Mesenchymal stem cell (in vitro differentiated cells and primary cell): ENCODE data around the gene ZKSCAN7.
A peak's percentile ranks its signal among the peaks of the same experiment; 100 is the strongest.

Experiments used
- DNase-seq: peaks from one replicate; pipeline ENCODE4 v3.0.0-alpha.2; 2013
- H2AFZ ChIP-seq: one replicate; pipeline ENCODE4 v1.6.1; 2013; ENCODE audit warnings: low read depth, mild to moderate bottlenecking, control low read depth, inconsistent platforms, low read length, moderate library complexity
- H2AK5ac ChIP-seq: 2 replicates; pipeline ENCODE4 v1.6.1; 2013; ENCODE audit warnings: low read length, moderate library complexity, mild to moderate bottlenecking, inconsistent platforms; ENCODE audit not compliant: severe bottlenecking
- H2BK120ac ChIP-seq: one replicate; pipeline ENCODE4 v1.6.1; 2013; ENCODE audit warnings: low read depth, mild to moderate bottlenecking, inconsistent platforms, low read length, moderate library complexity
- H2BK12ac ChIP-seq, 2 experiments: one replicate each; pipeline ENCODE4 v1.6.1; 2013; ENCODE audit warnings: inconsistent platforms in 2 of 2, low read length in 2 of 2, mild to moderate bottlenecking in 2 of 2, moderate library complexity in 2 of 2, control low read depth in 1 of 2
- H2BK15ac ChIP-seq: one replicate; pipeline ENCODE4 v1.6.1; 2013; ENCODE audit warnings: mild to moderate bottlenecking, low read depth, inconsistent platforms; ENCODE audit not compliant: poor library complexity, severe bottlenecking
- H2BK5ac ChIP-seq: 2 replicates; pipeline ENCODE4 v1.6.1; 2013; ENCODE audit warnings: low read depth, mild to moderate bottlenecking, low read length, control low read depth, inconsistent platforms; ENCODE audit not compliant: poor library complexity, severe bottlenecking
- H3K14ac ChIP-seq, 2 experiments: one replicate each; pipeline ENCODE4 v1.6.1; 2013; ENCODE audit warnings: inconsistent platforms in 2 of 2, low read length in 2 of 2, control low read depth in 1 of 2, mild to moderate bottlenecking in 1 of 2, moderate library complexity in 1 of 2
- H3K18ac ChIP-seq, 2 experiments: one replicate each; pipeline ENCODE4 v1.6.1; 2013; ENCODE audit warnings: inconsistent platforms in 2 of 2, low read length in 2 of 2, control low read depth in 1 of 2, low read depth in 1 of 2, mild to moderate bottlenecking in 1 of 2
- H3K23ac ChIP-seq, 2 experiments: one replicate each; pipeline ENCODE4 v1.6.1; 2013; ENCODE audit warnings: inconsistent platforms in 2 of 2, low read length in 2 of 2, mild to moderate bottlenecking in 2 of 2, moderate library complexity in 2 of 2, control low read depth in 1 of 2
- H3K27ac ChIP-seq: 2 replicates; pipeline ENCODE4 v1.5.1; 2013; ENCODE audit warnings: mild to moderate bottlenecking, moderate library complexity, low read length, control low read depth, inconsistent platforms; ENCODE audit not compliant: poor library complexity, severe bottlenecking
- H3K27me3 ChIP-seq, 2 experiments: 2 replicates each; pipeline versions ENCODE4 v1.6.1 to v1.7.0; 2013; ENCODE audit warnings: low read length in 2 of 2, mild to moderate bottlenecking in 2 of 2, moderate library complexity in 2 of 2, control low read depth in 1 of 2, inconsistent platforms in 1 of 2; ENCODE audit not compliant: control insufficient read depth in 1 of 2, insufficient read depth in 1 of 2
- H3K36me3 ChIP-seq, 2 experiments: 2 replicates each; pipeline versions ENCODE4 v1.6.1 to v1.7.0; 2013; ENCODE audit warnings: low read length in 2 of 2, control low read depth in 1 of 2, inconsistent platforms in 1 of 2, low read depth in 1 of 2, mild to moderate bottlenecking in 1 of 2; ENCODE audit not compliant: insufficient read depth in 2 of 2, control insufficient read depth in 1 of 2
- H3K4ac ChIP-seq, 2 experiments: one replicate each; pipeline ENCODE4 v1.6.1; 2013; ENCODE audit warnings: inconsistent platforms in 2 of 2, low read length in 2 of 2, mild to moderate bottlenecking in 2 of 2, moderate library complexity in 2 of 2, control low read depth in 1 of 2, low read depth in 1 of 2
- H3K4me1 ChIP-seq: 2 replicates; pipeline ENCODE4 v1.6.1; 2013; ENCODE audit warnings: low read depth, low read length, control low read depth; ENCODE audit not compliant: control insufficient read depth, insufficient read depth
- H3K4me2 ChIP-seq: 2 replicates; pipeline ENCODE4 v1.6.1; 2013; ENCODE audit warnings: low read length, mild to moderate bottlenecking, inconsistent platforms; ENCODE audit not compliant: poor library complexity, severe bottlenecking
- H3K4me3 ChIP-seq, 2 experiments: 2 replicates each; pipeline versions ENCODE4 v1.5.1 to v1.7.0; 2013; ENCODE audit warnings: low read length in 2 of 2, mild to moderate bottlenecking in 2 of 2, control low read depth in 1 of 2, low read depth in 1 of 2; ENCODE audit not compliant: insufficient read depth in 1 of 2
- H3K79me1 ChIP-seq: replicated peaks from 2 replicates; pipeline ENCODE4 v1.6.1; 2013; ENCODE audit warnings: mild to moderate bottlenecking, control low read depth, low read length, inconsistent platforms; ENCODE audit not compliant: poor library complexity, severe bottlenecking
- H3K9ac ChIP-seq: 2 replicates; pipeline ENCODE4 v1.7.0; 2013; ENCODE audit warnings: mild to moderate bottlenecking, low read length, moderate library complexity
- H3K9me3 ChIP-seq: 2 replicates; pipeline ENCODE4 v1.7.0; 2013; ENCODE audit warnings: mild to moderate bottlenecking, low read length; ENCODE audit not compliant: control insufficient read depth
- H4K8ac ChIP-seq: one replicate; pipeline ENCODE4 v1.6.1; 2013; ENCODE audit warnings: inconsistent platforms, mild to moderate bottlenecking, low read length, moderate library complexity
- H4K91ac ChIP-seq: one replicate; pipeline ENCODE4 v1.6.1; 2013; ENCODE audit warnings: mild to moderate bottlenecking, low read length, inconsistent platforms
- WGBS: methylation state at CpG from one replicate; pipeline ENCODE4 v1.1.7; 2013; ENCODE audit warnings: mixed read lengths; 5-methylcytosine and 5-hydroxymethylcytosine counted together

The ZKSCAN7 gene

GRCh38 chr3:44562147-44562546 is 7.2 kb downstream of the ZKSCAN7 start:
- Histone ChIP-seq H3K23ac (no peak overlapping the region), H2BK120ac (no peak overlapping the region), H3K4me1 (no peaks in the 10 kb centered on the region), H3K14ac (no peak overlapping the region), H4K91ac (no peak overlapping the region), H3K4ac (no peak overlapping the region), H2AK5ac (no peak overlapping the region), H3K27me3 (no peaks in the 10 kb centered on the region), H3K4me3 (no peak overlapping the region), H3K36me3 (peaks cover 46 to 69% of the 10 kb centered on the region in 2 experiments), H3K9ac (no peak overlapping the region), H3K79me1 (peaks cover 39% of the 10 kb centered on the region), H2AFZ (no peak overlapping the region), H3K4me2 (no peak overlapping the region), H2BK12ac (no peak overlapping the region), H2BK5ac (no peak overlapping the region), H3K27ac (no peak overlapping the region), H3K18ac (no peak overlapping the region), H2BK15ac (no peak overlapping the region), H4K8ac (no peak overlapping the region), H3K9me3 (peaks cover 37% of the 10 kb centered on the region)
- no peak for DNase-seq
- 88% methylated on average over 3 of the region's 3 CpGs for WGBS

DNA sequence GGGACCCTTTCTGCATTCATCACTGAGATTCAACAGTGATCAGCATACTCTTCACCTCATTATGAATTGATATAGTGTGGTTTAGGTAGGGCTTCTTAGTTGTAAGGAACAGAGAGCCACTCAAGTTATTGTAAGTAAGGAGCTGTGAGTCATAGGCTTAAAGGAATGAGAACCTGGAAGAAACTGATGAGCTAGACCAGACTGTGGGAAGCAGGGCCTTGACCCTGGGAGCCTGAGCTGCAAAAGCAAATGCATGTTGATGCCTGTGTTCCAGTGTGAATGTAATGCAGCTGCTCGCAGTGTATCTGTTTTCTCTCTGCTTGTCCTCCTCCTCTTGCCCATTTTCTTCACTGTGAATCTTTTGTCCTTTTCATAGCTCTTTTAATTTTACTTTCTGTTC is 13.6 kb downstream of the ZKSCAN7 start:
- WGBS: 100% methylated on average over 1 of the region's 1 CpG
- peaks cover 3% of the 10 kb centered on the region for H3K4me1 ChIP-seq
- H3K4me2 ChIP-seq: no peak overlapping the region
- H2BK15ac ChIP-seq: no peak overlapping the region
- H4K91ac ChIP-seq: no peak overlapping the region
- no peak overlapping the region for H2AFZ ChIP-seq
- DNase-seq: peak; percentile 66
- H3K9me3 ChIP-seq: peaks cover 77% of the 10 kb centered on the region
- no peak overlapping the region for H3K9ac ChIP-seq
- H2BK120ac ChIP-seq: no peak overlapping the region
- no peak overlapping the region for H3K14ac ChIP-seq
- H3K27ac ChIP-seq: no peak overlapping the region
- H4K8ac ChIP-seq: no peak overlapping the region
- H3K79me1 ChIP-seq: peaks cover 17% of the 10 kb centered on the region
- no peak overlapping the region for H2AK5ac ChIP-seq
- H2BK12ac ChIP-seq: no peak overlapping the region
- no peak overlapping the region for H3K4me3 ChIP-seq
- no peak overlapping the region for H3K4ac ChIP-seq
- no peaks in the 10 kb centered on the region for H3K27me3 ChIP-seq
- H3K36me3 ChIP-seq: peaks cover 34 to 76% of the 10 kb centered on the region in 2 experiments
- H2BK5ac ChIP-seq: no peak overlapping the region
- H3K18ac ChIP-seq: no peak overlapping the region
- no peak overlapping the region for H3K23ac ChIP-seq

DNA sequence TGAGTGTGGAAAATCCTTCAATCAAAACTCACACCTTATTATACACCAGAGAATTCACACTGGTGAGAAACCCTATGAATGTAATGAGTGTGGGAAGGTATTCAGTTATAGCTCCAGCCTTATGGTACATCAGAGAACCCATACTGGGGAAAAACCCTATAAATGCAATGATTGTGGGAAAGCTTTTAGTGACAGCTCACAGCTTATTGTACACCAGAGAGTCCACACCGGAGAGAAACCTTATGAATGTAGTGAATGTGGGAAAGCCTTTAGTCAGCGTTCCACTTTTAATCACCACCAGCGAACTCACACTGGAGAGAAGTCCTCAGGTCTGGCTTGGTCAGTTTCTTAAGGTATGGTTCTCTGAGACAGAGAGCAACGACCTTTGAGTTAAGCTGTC is 16.0 kb downstream of the ZKSCAN7 start:
- Histone ChIP-seq H2BK12ac (no peak overlapping the region), H3K18ac (no peak overlapping the region), H3K27me3 (no peaks in the 10 kb centered on the region), H2AFZ (no peak overlapping the region), H3K36me3 (peaks cover 26 to 56% of the 10 kb centered on the region in 2 experiments), H3K9ac (no peak overlapping the region), H4K91ac (no peak overlapping the region), H3K4me3 (peak overlapping the region in 1 of 2 experiments; percentile 51), H3K23ac (no peak overlapping the region), H3K14ac (no peak overlapping the region), H3K27ac (no peak overlapping the region), H3K9me3 (peaks cover 74% of the 10 kb centered on the region), H2BK15ac (no peak overlapping the region), H3K4me2 (no peak overlapping the region), H2AK5ac (no peak overlapping the region), H3K79me1 (peaks cover 7% of the 10 kb centered on the region), H2BK5ac (no peak overlapping the region), H3K4ac (no peak overlapping the region), H3K4me1 (peaks cover 3% of the 10 kb centered on the region), H2BK120ac (no peak overlapping the region), H4K8ac (no peak overlapping the region)
- DNase-seq: no peak
- WGBS: 97% methylated on average over 4 of the region's 4 CpGs

DNA sequence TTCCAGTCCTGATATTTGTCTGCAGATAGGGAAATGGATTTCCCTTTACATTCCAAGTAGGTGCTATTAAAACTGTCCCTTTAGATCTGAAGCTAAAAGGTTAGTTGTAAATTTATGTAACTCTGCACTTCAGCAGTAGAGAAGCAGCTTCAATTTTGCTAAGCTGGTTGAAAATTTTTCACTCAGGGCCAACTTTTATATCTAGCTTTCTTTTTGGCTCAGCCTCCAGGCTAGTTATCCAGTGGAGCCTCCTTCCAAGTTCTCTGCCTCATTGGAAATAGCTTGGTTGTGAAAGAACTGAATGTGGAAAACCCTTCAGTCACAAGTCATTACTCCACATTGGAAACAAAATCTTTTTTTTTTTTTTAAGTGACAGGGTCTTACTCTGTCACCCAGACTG is 21.6 kb downstream of the ZKSCAN7 start:
- H4K91ac ChIP-seq: no peak overlapping the region
- H3K9me3 ChIP-seq: peaks cover 30% of the 10 kb centered on the region
- peaks cover 8 to 34% of the 10 kb centered on the region in 2 experiments for H3K36me3 ChIP-seq
- no peaks in the 10 kb centered on the region for H3K4me1 ChIP-seq
- no peak overlapping the region for H2AK5ac ChIP-seq
- H3K27me3 ChIP-seq: no peaks in the 10 kb centered on the region
- H2BK12ac ChIP-seq: no peak overlapping the region
- no peak overlapping the region for H2BK15ac ChIP-seq
- no peak overlapping the region for H3K14ac ChIP-seq
- H3K23ac ChIP-seq: no peak overlapping the region
- H3K27ac ChIP-seq: no peak overlapping the region
- peaks cover 2% of the 10 kb centered on the region for H3K79me1 ChIP-seq
- H3K4ac ChIP-seq: no peak overlapping the region
- H3K9ac ChIP-seq: no peak overlapping the region
- H2BK120ac ChIP-seq: no peak overlapping the region
- no peak overlapping the region for H3K18ac ChIP-seq
- H4K8ac ChIP-seq: no peak overlapping the region
- no peak overlapping the region for H2BK5ac ChIP-seq
- H3K4me3 ChIP-seq: no peak overlapping the region
- no peak overlapping the region for H2AFZ ChIP-seq
- no peak for DNase-seq
- H3K4me2 ChIP-seq: no peak overlapping the region
